ENCODE results near the gene SRGAP3. TPM values are rescaled to one million over a fixed set of nuclear protein-coding genes. Genes with fewer than 3 reads are reported as not detected.

Gene SRGAP3
- total and polyA plus RNA-seq, 8 donors: 5.1 to 28.9 (median 22.4) TPM

GRCh38 chr3:9080163-9080562 lies 169.3 kb downstream of the SRGAP3 start:
- Histone ChIP-seq H3K27ac (no peak overlapping the region), H3K4me3 (no peak overlapping the region), H3K27me3 (no peaks in the 10 kb centered on the region), H3K9me3 (no peaks in the 10 kb centered on the region), H3K36me3 (no peaks in the 10 kb centered on the region), H3K4me1 (no peaks in the 10 kb centered on the region)
- intact Hi-C loops (cut with DNase I): no loop called here
- no peak for TF ChIP-seq CTCF (IDR thresholded peaks at IDR 0.05)
- ATAC-seq (no peak), DNase-seq (no peak)

- intact Hi-C loops (cut with DNase I): no loop called here
- H3K27me3 ChIP-seq: no peaks in the 10 kb centered on the region
- H3K36me3 ChIP-seq: no peaks in the 10 kb centered on the region
- no peak overlapping the region for H3K27ac ChIP-seq
- H3K4me1 ChIP-seq: no peaks in the 10 kb centered on the region
- H3K9me3 ChIP-seq: no peaks in the 10 kb centered on the region
- DNase-seq (no peak), ATAC-seq (no peak)
- TF ChIP-seq CTCF (IDR thresholded peaks at IDR 0.05): no peak
- no peak overlapping the region for H3K4me3 ChIP-seq
Measured at GRCh38 chr3:9079676-9080075, 169.8 kb downstream of the SRGAP3 start.

- ATAC-seq: no peak
Measured at GRCh38 chr3:9078561-9079240, 170.7 kb downstream of the SRGAP3 start.

GRCh38 chr3:9077029-9077428 lies 172.4 kb downstream of the SRGAP3 start:
- intact Hi-C loops (cut with DNase I): no loop called here
- no peaks in the 10 kb centered on the region for H3K27me3 ChIP-seq
- H3K9me3 ChIP-seq: no peaks in the 10 kb centered on the region
- H3K36me3 ChIP-seq: no peaks in the 10 kb centered on the region
- H3K27ac ChIP-seq: no peak overlapping the region
- DNase-seq (no peak), ATAC-seq (no peak)
- TF ChIP-seq CTCF (IDR thresholded peaks at IDR 0.05): no peak
- no peaks in the 10 kb centered on the region for H3K4me1 ChIP-seq
- no peak overlapping the region for H3K4me3 ChIP-seq

More at GRCh38 chr3:9078561-9079240, 170.7 kb downstream of the SRGAP3 start:
- Histone ChIP-seq H3K36me3 (no peaks in the 10 kb centered on the region), H3K4me3 (no peak overlapping the region), H3K9me3 (no peaks in the 10 kb centered on the region), H3K4me1 (no peaks in the 10 kb centered on the region), H3K27me3 (no peaks in the 10 kb centered on the region), H3K27ac (no peak overlapping the region)
- DNase-seq: no peak
- no peak for TF ChIP-seq CTCF (IDR thresholded peaks at IDR 0.05)
- intact Hi-C loops (cut with DNase I): no loop called here

- no peaks in the 10 kb centered on the region for H3K9me3 ChIP-seq
- no peaks in the 10 kb centered on the region for H3K4me1 ChIP-seq
- H3K4me3 ChIP-seq: no peak overlapping the region
- H3K27ac ChIP-seq: no peak overlapping the region
- H3K36me3 ChIP-seq: no peaks in the 10 kb centered on the region
- no peak for DNase-seq
- no peaks in the 10 kb centered on the region for H3K27me3 ChIP-seq
- TF ChIP-seq CTCF (IDR thresholded peaks at IDR 0.05): no peak
- no peak for ATAC-seq
- intact Hi-C loops (cut with DNase I): no loop called here
Measured at GRCh38 chr3:9075762-9076161, 173.7 kb downstream of the SRGAP3 start.
